NB4 (cell line): ENCODE results near the gene TENT5A.

Experiments used
- DNase-seq: peaks from one replicate; pipeline ENCODE4 v3.0.0; 2010; ENCODE audit warnings: low read depth
- H3K4me3 ChIP-seq: one replicate; pipeline ENCODE4 v1.5.1; 2011; ENCODE audit warnings: mild to moderate bottlenecking, low read depth, low read length, moderate library complexity
- MYC ChIP-seq: IDR thresholded peaks from 2 replicates; pipeline ENCODE4 v1.6.1; 2011; ENCODE audit warnings: low read depth, low read length
- POLR2A ChIP-seq: IDR thresholded peaks from 2 replicates; pipeline ENCODE4 v1.6.1; 2011; ENCODE audit warnings: mild to moderate bottlenecking; ENCODE audit not compliant: insufficient read length; ENCODE audit errors: extremely low read depth
- TF ChIP-seq, protein P1 (sequence below): IDR thresholded peaks from one replicate; pipeline ENCODE4 v1.5.1; 2012; ENCODE audit warnings: low read depth, low read length
- TF ChIP-seq, protein P2 (sequence below): IDR thresholded peaks from 2 replicates; pipeline ENCODE4 v1.6.1; 2011; ENCODE audit warnings: low read depth, low read length

TENT5A gene

DNA sequence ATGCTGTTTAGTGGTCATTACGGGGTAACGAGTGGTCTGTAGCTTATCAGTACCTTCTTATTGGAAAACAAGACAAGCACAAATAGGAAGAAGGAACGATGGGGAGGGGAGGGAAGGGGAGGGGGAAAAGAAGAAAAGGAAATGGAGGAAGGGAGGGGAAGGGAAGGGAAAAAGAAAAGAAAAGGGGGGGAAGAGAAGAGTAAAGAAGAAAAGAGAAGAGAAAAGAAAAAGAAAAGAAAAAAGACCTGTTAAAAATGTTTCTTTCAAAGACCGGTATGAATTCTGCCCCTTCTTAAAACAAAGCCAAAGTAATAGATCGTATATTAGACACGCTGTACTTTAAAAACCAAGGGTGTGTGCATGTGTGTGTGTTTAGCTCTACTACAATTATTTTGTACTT lies 2.4 kb upstream of the TENT5A start:
- DNase-seq: no peak
- TF ChIP-seq, protein P1, sequence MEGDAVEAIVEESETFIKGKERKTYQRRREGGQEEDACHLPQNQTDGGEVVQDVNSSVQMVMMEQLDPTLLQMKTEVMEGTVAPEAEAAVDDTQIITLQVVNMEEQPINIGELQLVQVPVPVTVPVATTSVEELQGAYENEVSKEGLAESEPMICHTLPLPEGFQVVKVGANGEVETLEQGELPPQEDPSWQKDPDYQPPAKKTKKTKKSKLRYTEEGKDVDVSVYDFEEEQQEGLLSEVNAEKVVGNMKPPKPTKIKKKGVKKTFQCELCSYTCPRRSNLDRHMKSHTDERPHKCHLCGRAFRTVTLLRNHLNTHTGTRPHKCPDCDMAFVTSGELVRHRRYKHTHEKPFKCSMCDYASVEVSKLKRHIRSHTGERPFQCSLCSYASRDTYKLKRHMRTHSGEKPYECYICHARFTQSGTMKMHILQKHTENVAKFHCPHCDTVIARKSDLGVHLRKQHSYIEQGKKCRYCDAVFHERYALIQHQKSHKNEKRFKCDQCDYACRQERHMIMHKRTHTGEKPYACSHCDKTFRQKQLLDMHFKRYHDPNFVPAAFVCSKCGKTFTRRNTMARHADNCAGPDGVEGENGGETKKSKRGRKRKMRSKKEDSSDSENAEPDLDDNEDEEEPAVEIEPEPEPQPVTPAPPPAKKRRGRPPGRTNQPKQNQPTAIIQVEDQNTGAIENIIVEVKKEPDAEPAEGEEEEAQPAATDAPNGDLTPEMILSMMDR: no peak
- TF ChIP-seq MYC (no peak), POLR2A (no peak)
- TF ChIP-seq, protein P2, sequence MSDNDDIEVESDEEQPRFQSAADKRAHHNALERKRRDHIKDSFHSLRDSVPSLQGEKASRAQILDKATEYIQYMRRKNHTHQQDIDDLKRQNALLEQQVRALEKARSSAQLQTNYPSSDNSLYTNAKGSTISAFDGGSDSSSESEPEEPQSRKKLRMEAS: no peak
- H3K4me3 ChIP-seq: no peak overlapping the region

DNA sequence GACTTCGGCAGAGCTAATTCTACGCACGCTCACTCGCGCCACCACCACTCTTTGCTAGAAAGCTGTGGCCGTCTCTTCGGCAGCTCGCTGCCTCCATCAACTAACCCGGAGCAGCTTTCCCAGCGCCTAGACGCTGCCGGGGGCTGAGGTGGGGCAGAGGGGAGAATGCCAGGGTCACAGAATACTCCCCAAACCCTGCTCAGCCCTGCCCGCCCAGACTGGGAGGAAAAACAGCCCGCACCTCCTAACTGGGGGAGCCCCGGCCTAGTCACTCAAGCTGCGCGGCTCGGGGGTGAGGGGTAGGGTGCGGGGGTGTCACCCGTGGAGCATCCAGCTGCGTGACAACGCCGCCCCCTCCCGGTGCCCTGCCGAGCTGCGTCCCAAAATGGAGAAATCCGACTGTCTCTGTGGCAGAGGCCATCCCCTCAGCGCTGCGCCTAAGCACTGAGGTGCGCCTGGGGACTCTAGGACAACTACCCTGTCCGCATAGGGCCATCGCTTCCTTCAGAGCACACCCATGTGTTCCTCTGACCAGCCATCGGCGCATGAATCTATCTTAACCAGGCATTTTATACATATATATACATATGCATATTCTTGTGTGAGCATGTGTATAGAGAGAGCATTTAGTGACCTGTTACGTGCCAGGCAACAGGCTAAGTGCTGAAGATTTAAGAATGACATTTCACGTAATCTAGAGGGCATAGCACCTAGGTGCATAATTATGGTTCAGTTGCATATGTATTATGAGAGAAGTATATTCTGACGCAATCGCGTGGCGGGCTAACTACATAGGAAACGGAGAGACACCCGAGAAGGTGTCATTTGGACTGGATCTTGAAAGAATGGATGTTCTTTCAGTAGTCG lies 1.5 kb upstream of the TENT5A start:
- H3K4me3 ChIP-seq: peak overlapping the region; percentile 99
- TF ChIP-seq MYC (peak; percentile 67), POLR2A (no peak)
- TF ChIP-seq, protein P2: no peak
- TF ChIP-seq, protein P1: peak; percentile 71

DNA sequence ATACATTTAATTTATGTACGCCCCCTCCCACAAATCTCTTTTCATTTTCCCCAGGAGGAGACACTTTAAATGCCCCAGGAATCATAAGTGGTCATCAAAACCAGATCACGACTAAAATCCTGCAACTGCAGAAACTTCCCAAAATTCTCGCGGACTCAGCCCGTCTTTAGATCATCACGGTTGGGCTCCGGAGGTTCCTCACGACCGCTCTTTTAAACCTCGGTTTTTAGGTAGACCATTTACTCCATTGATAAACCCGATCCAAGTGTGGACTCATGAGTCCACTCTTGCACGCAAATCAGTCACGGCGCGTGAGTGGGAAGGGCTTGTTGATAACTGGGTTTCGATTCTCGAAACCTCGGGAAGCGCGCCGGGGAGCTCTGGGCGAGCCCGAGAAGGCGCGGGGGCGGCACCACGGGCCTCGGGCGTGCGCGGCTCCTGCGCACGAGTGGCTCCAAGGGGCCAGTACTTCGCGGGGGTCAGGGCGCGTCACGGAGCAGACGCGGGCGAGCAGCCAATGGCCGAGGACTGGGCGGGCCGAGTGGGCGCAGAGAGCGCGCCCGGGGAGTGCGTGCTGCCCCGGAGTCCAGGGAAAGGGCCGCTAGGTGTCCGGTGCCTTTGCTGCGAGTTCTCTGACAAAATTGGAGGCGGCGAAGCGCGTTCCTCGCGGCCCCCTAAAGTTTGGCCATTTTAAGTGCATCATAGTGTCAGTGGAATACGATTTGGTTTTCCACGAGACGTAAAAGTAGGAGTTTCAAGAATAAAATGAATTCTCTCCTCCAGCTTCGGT lies 635 bp upstream of the TENT5A start:
- TF ChIP-seq, protein P1: peak; percentile 15
- TF ChIP-seq MYC (no peak; the same call in none of the 2 replicates), POLR2A (peak; percentile 88)
- TF ChIP-seq, protein P2: peak; percentile 14; the same call in 1 of the 2 replicates
- DNase-seq: peak; percentile 95
- peak overlapping the region; percentile 99 for H3K4me3 ChIP-seq

More for the DNA sequence above, 1.5 kb upstream of the TENT5A start:
- peak; percentile 93 for DNase-seq

GRCh38 chr6:81751388-81752083 lies 945 bp downstream of the TENT5A start:
- DNase-seq: peak; percentile 82
- TF ChIP-seq, protein P1: no peak
- TF ChIP-seq POLR2A (no peak), MYC (no peak)
- TF ChIP-seq, protein P2: no peak
- peak overlapping the region; percentile 99 for H3K4me3 ChIP-seq

DNA sequence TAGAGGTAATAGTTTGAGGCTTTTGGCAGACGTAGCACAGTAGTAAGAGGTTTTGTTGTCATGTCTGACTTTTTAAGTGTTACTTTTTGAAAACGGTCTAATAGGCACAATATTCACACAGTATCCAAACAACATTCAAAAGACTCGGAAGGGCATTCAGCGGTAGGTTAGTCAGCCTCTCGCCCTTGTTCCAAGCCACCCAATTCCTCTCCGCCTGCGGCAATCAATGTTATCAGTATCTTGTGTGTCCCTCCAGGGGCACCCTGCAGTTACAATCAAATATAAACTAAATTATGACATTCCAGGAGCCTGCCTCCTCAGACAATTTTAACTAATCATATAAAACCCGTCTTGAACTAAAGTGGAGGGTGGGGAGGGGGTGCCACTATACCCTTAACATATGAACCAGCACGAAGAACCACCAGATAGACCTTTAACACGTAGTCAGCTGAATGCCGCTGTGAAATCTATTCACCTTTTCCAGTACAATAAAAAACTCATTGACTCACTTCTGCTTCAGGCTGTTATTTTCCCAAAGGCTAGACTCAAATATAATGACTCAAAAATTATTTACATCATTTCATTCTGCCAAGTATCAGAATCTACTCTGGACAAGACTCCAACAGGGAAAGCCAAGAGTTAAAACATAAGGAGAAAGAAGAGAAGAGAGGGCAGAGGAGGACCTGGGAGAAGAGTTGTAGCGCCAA lies 1.6 kb downstream of the TENT5A start:
- DNase-seq: peak; percentile 52
- peak overlapping the region; percentile 99 for H3K4me3 ChIP-seq
- TF ChIP-seq, protein P2: no peak
- TF ChIP-seq, protein P1: no peak
- no peak for TF ChIP-seq POLR2A
- no peak for TF ChIP-seq MYC
